Measurements from ENCODE around the gene RPTOR. TPM values are rescaled to one million over a fixed set of nuclear protein-coding genes. Genes with fewer than 3 reads are reported as not detected.

The RPTOR gene
- total RNA-seq, 1 donor from 2014 or later, result 53.7 TPM

DNA sequence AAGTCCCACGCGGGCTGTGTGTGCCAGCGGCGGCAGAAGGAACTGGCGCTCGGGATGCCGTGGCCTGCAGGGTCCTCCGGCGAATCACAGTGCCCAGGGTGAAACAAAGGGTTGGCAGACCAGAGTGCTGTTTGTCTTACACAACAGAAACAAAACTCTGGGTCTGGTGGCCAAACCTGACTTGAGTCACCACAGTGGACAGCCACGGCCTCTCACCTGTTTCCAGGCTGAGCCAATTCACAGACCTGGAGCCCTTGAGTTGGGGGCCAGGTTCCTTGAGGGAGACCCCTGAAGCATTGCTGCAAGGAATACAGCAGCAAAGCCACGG, 444.9 kb downstream of the RPTOR start:
- TF ChIP-seq, protein P1, sequence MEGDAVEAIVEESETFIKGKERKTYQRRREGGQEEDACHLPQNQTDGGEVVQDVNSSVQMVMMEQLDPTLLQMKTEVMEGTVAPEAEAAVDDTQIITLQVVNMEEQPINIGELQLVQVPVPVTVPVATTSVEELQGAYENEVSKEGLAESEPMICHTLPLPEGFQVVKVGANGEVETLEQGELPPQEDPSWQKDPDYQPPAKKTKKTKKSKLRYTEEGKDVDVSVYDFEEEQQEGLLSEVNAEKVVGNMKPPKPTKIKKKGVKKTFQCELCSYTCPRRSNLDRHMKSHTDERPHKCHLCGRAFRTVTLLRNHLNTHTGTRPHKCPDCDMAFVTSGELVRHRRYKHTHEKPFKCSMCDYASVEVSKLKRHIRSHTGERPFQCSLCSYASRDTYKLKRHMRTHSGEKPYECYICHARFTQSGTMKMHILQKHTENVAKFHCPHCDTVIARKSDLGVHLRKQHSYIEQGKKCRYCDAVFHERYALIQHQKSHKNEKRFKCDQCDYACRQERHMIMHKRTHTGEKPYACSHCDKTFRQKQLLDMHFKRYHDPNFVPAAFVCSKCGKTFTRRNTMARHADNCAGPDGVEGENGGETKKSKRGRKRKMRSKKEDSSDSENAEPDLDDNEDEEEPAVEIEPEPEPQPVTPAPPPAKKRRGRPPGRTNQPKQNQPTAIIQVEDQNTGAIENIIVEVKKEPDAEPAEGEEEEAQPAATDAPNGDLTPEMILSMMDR (IDR thresholded peaks at IDR 0.05; ENCODE audit: unreplicated experiment), result no peak
- no peak for DNase-seq (ENCODE audit: low spot score in 2 of 2, unreplicated experiment in 2 of 2)
- H3K4me3 Mint-ChIP-seq, result no peak overlapping the region

DNA sequence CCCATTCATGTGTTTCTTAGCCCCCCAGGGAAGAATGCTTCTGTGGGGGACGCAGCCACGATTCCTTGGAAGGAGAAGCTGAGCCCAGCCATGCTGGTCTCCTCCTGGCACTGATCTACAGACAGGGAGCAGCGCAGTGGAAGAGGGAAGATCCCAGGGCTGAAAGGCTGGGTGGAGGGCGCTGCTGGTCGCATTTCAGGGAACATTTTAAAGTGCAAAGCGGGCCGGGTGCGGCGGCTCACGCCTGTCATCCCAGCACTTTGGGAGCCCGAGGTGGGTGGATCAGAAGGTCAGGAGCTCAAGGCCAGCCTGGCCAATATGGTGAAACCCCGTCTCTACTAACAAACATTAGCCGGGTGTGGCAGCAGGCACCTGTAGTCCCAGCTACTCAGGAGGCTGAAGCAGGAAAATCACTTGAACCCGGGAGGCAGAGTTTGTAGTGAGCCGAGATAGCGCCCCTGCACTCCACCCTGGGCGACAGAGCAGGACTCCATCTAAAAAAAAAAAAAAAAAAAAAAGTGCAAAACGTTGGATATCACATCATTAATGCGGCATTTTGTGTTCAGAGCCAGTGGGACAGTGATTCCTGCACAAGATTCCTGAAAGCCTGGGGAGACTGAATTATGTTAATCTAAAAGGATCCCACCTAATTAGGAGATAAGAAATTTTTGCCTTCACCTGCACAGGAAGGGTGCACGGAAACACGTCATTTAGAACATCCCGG, 446.4 kb downstream of the RPTOR start:
- Mint-ChIP-seq H3K4me3 (peak overlapping the region; percentile 69), H3K27ac (peak overlapping the region; percentile 50), H3K4me1 (peaks cover 9% of the 10 kb centered on the region), H3K9me3 (no peaks in the 10 kb centered on the region), H3K27me3 (ENCODE audit: low read depth) (peaks cover 1% of the 10 kb centered on the region), H3K36me3 (peaks cover 6% of the 10 kb centered on the region)
- DNase-seq (ENCODE audit: low spot score in 2 of 2, unreplicated experiment in 2 of 2), result no peak
- TF ChIP-seq, protein P1 (IDR thresholded peaks at IDR 0.05; ENCODE audit: unreplicated experiment), result no peak

More for the DNA sequence above, 444.9 kb downstream of the RPTOR start:
- peaks cover 1% of the 10 kb centered on the region for H3K27me3 Mint-ChIP-seq (ENCODE audit: low read depth)
- peaks cover 9% of the 10 kb centered on the region for H3K4me1 Mint-ChIP-seq
- H3K36me3 Mint-ChIP-seq, result no peaks in the 10 kb centered on the region
- no peak overlapping the region for H3K27ac Mint-ChIP-seq
- H3K9me3 Mint-ChIP-seq, result no peaks in the 10 kb centered on the region

DNA sequence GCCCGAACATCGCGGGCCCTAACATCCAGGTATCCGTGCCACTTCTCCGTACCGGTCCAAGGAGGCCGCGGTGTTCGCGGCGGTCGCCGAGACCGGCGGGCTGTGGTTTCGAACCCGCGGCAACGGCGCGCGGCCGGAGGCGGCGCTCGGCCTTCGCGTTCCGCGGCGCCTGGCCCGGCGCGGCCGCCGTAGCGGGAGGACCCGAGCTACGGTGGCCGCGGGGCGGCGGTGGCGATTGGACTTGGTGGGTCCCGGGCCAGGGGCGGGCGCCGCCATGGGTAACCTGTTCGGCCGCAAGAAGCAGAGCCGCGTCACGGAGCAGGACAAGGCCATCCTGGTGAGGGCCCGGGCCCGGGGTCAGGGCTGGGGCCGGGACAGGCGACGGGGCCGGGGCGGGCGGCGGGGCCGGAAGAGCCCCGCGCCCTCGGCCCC, 447.0 kb downstream of the RPTOR start, which contains the start of gene CHMP6:
TSS of gene CHMP6 (plus strand) at position 197 of the 432 bp plus-strand sequence. CDS start at position 275, 78 bp downstream.
- TF ChIP-seq, protein P1 (IDR thresholded peaks at IDR 0.05; ENCODE audit: unreplicated experiment), result no peak
- DNase-seq (ENCODE audit: low spot score in 2 of 2, unreplicated experiment in 2 of 2), result peak; percentile 57 to 75
- Mint-ChIP-seq H3K36me3 (peaks cover 6% of the 10 kb centered on the region), H3K27ac (peak within 1 kb of the TSS; percentile 50), H3K4me1 (peaks cover 9% of the 10 kb centered on the region), H3K4me3 (peak within 1 kb of the TSS; percentile 69), H3K9me3 (no peaks in the 10 kb centered on the region), H3K27me3 (ENCODE audit: low read depth) (peaks cover 1% of the 10 kb centered on the region)

DNA sequence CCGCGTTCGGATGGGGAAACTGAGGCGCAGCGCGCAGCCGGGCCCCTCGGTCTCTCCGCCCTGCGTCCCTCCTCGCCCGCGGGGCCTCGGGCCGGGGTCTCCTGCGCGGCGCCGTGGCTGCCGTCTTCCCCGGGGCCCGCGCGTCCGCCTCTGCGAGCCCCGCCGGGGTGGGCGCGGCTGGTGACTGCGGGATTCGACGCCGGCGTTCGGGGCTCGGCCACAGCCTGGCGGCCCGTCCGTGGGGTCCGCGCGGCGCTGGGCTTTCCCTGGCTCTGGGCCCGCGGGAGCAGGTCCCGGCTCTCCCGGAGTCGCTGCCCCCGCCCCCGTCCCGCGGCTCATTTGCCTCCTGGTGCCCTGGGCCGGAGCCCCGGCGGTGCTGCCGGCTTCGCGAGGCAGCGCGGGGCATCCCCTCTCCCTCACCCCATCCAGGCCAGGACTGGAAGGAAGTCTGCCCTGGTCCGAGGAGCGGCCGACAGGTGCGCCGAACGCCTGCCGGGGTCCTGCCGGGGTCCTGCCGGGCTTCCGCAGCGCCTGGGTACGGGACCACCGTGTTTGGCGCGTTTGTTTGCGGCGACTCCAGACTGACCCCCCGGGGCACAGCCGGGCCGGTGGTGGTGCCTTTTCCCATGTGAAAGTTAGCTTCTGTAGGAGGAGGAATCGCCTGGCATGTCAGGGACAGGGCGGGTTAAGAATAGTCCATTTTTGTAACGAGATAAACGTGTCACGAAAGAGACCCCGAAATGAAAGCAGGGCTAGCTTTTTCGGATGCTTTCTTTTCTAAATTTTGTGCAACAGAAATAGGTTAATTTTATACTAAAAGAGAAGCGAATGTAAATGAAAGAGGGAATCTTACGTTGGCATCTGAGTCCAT, 447.7 kb downstream of the RPTOR start:
- Mint-ChIP-seq H3K27ac (no peak overlapping the region), H3K4me3 (peak overlapping the region; percentile 66), H3K27me3 (ENCODE audit: low read depth) (peaks cover 1% of the 10 kb centered on the region), H3K4me1 (peaks cover 9% of the 10 kb centered on the region), H3K9me3 (no peaks in the 10 kb centered on the region), H3K36me3 (peaks cover 6% of the 10 kb centered on the region)
- TF ChIP-seq, protein P1 (IDR thresholded peaks at IDR 0.05; ENCODE audit: unreplicated experiment), result no peak
- DNase-seq (ENCODE audit: low spot score in 2 of 2, unreplicated experiment in 2 of 2), result no peak

DNA sequence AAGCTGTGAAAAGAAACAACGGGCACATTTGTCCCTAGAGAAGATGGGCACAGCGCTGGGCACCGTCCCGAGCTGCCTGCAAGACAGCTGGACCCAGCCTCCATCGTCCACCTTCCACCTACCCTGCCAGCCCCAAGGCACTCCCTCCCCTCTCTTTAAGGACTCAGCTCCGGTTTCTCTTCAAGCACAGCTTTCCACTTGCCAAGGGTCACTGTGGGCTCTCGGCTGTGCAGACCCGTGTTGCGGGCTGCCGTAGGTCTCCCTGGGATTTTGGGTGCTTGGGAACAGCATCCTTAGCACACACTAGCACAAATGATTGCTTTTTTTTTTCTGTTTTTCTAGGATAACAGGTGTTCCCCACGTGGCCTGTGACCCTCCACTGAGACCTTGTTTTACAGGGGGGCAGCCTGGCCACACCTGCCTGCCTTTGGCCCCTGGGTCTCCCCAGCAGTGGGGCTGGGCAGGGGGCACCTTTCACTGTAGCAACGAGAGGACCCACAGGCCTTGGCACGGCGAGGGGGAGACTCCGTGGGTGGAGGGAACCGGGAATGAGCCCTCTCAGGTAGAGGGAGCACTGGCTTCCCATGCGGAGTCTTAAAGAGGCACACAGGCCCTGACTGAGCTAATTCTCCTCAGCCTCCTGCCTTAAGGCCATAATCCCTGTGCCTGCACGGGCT, 448.4 kb downstream of the RPTOR start:
- Mint-ChIP-seq H3K4me1 (peaks cover 9% of the 10 kb centered on the region), H3K4me3 (peak overlapping the region; percentile 66), H3K9me3 (no peaks in the 10 kb centered on the region), H3K36me3 (peaks cover 6% of the 10 kb centered on the region), H3K27me3 (ENCODE audit: low read depth) (peaks cover 1% of the 10 kb centered on the region), H3K27ac (peak overlapping the region; percentile 36)
- TF ChIP-seq, protein P1 (IDR thresholded peaks at IDR 0.05; ENCODE audit: unreplicated experiment), result no peak
- DNase-seq (ENCODE audit: low spot score in 2 of 2, unreplicated experiment in 2 of 2), result no peak

Data from mesothelial cell of epicardium (in vitro differentiated cells).